HG03095 (cell line): ENCODE data around the gene STX8.
"Not testable (repeated sequence)": the region's sequence is repeated elsewhere in the genome, so short reads cannot be mapped to it uniquely, and the experiment has no call there.

Experiments used
- ATAC-seq: cut with Tn5 transposase; IDR thresholded peaks from one replicate; pipeline ENCODE4 v1.9.1; 2021; ENCODE audit warnings: moderate library complexity; ENCODE audit not compliant: unreplicated experiment

The STX8 gene, protein sequence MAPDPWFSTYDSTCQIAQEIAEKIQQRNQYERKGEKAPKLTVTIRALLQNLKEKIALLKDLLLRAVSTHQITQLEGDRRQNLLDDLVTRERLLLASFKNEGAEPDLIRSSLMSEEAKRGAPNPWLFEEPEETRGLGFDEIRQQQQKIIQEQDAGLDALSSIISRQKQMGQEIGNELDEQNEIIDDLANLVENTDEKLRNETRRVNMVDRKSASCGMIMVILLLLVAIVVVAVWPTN

GRCh38 chr17:9575381-9576101 is at the start of gene STX8:
TSS of gene STX8 (minus strand) at chr17:9575820. CDS start at chr17:9575808, 12 bp downstream.
- ATAC-seq = peak; percentile 74

- ATAC-seq = no peak
These were observed 47.3 kb upstream of the STX8 start for GRCh38 chr17:9622961-9623360.

DNA sequence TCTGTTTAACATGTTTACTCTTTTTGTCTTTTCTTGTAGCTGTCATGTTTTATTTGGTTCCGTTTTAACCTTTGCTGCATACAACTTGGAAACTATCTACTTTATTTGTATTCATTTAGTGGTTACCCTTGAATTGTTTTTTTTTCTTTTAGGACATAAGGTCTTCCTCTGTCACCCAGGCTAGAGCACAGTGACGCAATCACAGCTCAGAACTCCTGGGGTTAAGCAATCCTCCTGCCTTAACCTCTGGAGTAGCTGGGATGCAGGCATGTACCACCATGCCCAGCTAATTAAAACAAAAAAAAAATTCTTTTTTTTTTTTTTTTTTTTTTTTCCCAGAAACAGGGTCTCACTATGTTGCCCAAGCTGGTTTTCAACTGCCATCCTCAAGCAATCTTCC is 39.9 kb upstream of the STX8 start:
- no peak for ATAC-seq

GRCh38 chr17:9612006-9612405 is 36.4 kb upstream of the STX8 start:
- no peak for ATAC-seq

DNA sequence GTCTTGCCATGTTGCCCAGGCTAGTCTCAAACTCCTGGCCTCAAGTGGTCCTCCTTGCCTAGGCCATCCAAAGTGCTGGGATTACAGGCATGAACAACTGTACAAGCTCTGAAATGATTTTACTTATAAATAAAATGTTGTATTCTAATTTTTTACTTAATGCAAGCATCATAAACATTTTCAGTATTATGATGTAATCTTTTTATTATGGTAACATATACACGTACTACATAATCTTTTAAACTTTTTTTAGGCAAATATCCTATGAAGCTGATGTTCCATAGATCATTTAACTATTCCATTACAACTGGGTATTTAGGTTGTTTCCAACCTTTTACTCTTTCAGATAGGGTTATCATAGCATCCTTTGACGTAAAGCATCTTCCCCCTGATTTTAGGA is 35.9 kb upstream of the STX8 start:
- ATAC-seq = no peak

GRCh38 chr17:9607058-9607457 is 31.4 kb upstream of the STX8 start:
- not testable (repeated sequence) for ATAC-seq

DNA sequence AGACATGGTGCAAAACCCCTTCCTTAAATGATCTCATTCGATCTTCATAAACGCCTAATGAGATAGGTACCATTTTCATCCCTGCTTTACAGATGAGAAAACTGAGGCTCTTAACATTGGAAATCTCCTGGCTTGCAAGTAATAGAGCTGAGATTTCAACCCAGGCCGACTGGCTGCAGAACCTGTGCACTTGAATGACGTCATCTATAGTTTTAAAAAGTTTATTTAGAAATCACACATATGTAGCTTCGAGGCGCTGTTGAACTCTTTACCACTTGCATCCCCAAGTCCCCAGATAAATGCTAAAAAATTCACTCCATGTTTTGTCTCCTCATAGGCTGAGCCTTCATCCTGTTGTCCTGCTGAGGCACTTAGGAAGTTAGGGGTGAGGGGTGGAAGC is 30.8 kb upstream of the STX8 start:
- ATAC-seq = no peak

DNA sequence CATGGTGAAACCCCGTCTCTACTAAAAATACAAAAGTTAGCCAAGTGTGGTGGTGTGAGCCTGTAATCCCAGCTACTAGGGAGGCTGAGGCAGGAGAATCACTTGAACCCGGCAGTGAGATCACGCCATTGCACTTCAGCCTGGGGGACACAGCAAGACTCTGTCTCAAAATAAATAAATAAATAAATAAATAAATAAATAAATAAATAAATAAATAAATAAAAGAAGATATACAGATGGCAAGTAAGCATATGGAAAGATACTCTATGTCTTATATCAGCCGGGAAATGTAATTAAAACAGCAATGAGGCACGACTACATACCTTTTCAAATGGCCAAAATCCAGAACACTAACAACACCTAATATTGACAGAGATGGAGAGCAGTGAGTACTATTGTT is 29.0 kb upstream of the STX8 start:
- not testable (repeated sequence) for ATAC-seq

GRCh38 chr17:9598661-9599060 is 23.0 kb upstream of the STX8 start:
- ATAC-seq = no peak

GRCh38 chr17:9597638-9598037 is 22.0 kb upstream of the STX8 start:
- ATAC-seq = not testable (repeated sequence)

DNA sequence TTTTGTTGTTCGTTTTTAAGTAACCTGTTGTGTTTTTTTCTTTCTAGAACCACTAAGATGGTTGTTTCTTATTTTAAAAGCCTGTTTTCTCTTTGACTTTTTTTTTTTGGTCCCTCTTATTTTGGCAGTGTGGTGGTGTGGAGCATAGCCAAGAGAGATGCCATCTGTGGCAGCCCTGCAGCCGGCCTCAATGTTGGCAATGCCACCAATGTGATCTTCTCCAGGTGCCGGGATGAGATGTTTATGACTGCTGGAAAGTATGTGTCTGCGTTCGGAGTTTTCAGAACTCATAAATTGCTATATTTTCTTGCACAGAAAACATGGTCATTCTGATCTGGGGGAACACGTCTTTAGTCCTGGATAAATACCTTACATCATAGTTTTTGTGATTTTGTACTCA is 18.4 kb upstream of the STX8 start:
- no peak for ATAC-seq

- ATAC-seq = no peak
These were observed 12.5 kb upstream of the STX8 start for GRCh38 chr17:9587969-9588656.

DNA sequence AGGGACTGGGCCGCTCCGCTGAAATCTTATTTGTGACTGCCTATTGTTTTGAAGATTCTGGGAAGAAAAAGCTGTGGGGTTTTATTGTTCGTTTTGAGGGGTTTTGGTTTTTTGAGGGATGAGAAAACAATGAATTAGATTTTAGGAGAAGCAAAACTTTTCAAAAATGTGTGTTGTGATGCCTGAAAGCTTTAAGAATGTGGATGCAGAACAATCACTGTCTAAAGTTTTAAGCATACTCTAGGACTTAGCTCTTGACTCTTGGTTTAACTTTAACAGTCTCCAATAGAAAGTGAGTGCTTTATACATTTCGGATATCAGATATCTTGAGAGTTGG is 1.7 kb upstream of the STX8 start:
- ATAC-seq = no peak

DNA sequence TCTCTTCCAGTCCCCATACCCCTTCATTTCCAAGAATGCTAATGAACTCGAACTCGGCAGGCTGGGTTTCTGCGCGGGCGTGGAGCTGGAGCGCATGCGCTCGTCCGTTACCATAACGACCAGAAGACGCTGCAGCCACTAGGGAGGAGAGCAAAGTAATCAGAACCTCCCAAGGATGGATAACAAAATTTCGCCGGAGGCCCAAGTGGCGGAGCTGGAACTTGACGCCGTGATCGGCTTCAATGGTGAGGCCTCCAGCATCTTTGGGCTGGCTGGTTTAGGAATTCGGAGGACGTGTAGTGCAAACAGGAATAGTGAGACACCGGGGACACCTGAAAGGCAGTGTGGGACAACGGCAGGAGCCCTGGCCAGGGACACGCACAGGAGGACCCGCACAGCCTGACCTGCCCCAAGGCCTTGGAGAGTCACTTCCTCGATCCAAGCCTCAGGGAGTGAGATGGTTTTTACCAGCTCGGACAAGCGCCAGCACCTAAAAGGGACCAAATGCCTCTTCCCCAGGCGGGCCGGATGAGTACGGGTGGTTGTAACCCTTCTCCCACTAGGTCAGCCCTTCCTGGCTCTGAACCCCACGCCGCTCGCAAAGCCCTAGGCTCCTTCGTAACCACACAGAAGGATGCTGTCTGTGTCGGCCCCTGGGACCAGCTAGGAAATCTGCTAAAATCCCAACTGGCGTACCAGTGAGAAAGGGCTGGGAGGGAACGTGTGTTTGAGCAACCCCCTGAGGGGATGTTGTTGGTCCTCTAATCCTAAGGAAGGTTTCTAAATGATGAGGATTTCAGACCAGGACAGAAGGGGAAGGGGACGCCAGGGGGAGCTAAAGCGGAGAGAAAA is 1.1 kb upstream of the STX8 start, which contains the start of gene CFAP52:
Gene CFAP52 (plus strand): TSS at position 122 of the 852 bp plus-strand sequence. CDS start 54 bp downstream, at position 176.
- ATAC-seq = no peak

DNA sequence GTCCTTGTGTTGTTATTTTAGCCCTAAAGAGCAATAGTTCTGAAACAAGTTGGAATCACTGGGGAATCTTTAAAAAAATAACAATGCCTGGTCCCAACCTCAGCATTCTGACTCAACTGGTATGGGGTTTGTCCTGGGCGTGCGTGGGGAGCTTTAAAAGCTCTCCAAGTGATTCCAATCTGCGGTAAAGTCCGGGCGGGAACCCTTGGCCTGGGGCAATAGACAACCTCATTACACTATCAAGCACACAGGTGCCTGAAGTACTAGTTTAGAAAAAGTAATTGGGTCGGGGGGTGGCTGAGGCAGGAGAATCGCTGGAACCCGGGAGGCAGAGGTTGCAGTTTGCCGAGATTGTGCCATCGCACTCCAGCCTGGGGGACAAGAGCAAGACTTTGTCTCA is 4.4 kb downstream of the STX8 start:
- ATAC-seq = no peak

GRCh38 chr17:9568957-9569588 is 6.5 kb downstream of the STX8 start:
- ATAC-seq = no peak

GRCh38 chr17:9568004-9568403 is 7.6 kb downstream of the STX8 start:
- no peak for ATAC-seq

DNA sequence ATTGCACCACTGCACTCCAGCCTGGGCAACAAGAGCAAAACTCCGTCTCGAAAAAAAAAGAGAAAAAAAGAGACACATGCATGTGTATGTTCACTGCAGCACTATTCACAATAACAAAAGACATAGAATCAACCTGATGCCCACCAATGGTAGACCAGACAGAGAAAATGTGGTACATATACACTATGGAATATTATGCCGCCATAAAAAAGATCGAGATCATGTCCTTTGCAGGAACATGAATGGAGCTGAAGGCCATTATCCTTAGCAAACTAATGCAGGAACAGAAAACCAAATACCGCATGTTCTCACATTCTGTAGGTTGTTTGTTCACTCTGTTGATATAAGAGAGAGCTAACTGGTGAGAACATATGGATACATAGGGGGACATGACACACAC is 8.9 kb downstream of the STX8 start:
- not testable (repeated sequence) for ATAC-seq

DNA sequence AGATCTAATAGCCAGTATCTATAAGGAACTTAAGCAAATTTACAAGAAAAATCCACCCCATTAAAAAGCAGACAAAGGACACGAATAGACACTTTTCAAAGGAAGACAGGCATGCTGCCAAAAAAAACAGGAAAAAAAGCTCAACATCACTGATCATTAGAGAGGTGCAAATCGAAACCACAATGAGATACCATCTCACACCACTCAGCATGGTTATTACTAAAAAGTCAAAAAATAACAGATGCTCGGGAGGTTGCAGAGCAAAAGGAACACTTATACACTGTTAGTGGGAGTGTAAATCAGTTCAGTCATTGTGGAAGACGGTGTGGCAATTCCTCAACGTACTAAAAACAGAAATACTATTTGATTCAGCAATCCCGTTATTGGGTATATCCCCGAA is 9.6 kb downstream of the STX8 start:
- ATAC-seq = no peak

GRCh38 chr17:9564104-9564503 is 11.5 kb downstream of the STX8 start:
- no peak for ATAC-seq

DNA sequence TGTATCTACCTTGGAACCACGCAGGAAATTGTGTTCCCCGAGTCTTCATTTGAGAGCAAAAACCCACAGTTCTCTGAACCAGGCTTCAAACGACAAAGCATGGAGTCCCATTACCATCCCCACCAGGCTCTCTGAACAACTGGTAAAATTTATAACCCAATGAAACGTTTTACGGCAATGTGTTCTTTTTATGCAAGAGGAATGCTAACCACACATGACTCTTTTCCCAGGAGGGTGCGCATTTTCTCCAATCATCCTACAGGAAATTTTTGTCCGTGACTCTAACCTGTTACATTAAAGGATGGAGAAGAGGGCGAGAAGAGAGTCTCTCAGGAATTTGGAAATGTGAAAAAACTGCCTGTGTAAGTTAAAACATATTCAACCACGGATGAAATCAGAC is 17.8 kb downstream of the STX8 start:
- no peak for ATAC-seq
